NCI-H748 (cell line): ENCODE data around the gene GLI2.

Experiments
- DNase-seq: peaks from one replicate; lab custom pipeline; 2025; ENCODE audit not compliant: unreplicated experiment; lab: John Stamatoyannopoulos, UW

The GLI2 gene

GRCh38 chr2:120735746-120736170 lies at the start of gene GLI2:
Gene GLI2 (plus strand): TSS chr2:120735868. CDS start chr2:120797321, 61,453 bp downstream.
- DNase-seq, result peak; percentile 82

- no peak for DNase-seq
Observed at GRCh38 chr2:120685974-120686297, 49.7 kb upstream of the GLI2 start.

GRCh38 chr2:120686511-120687168 lies 49.0 kb upstream of the GLI2 start:
- DNase-seq, result no peak

- DNase-seq, result no peak
Observed at GRCh38 chr2:120687210-120687609, 48.5 kb upstream of the GLI2 start.

GRCh38 chr2:120690521-120690920 lies 45.1 kb upstream of the GLI2 start:
- DNase-seq, result no peak

GRCh38 chr2:120691410-120691809 lies 44.3 kb upstream of the GLI2 start:
- peak; percentile 18 for DNase-seq

GRCh38 chr2:120692691-120693090 lies 43.0 kb upstream of the GLI2 start:
- no peak for DNase-seq

GRCh38 chr2:120693121-120693520 lies 42.5 kb upstream of the GLI2 start:
- DNase-seq, result no peak

GRCh38 chr2:120694034-120694433 lies 41.6 kb upstream of the GLI2 start:
- DNase-seq, result no peak

- no peak for DNase-seq
Observed at GRCh38 chr2:120697471-120697870, 38.2 kb upstream of the GLI2 start.

- no peak for DNase-seq
Observed at GRCh38 chr2:120699292-120699691, 36.4 kb upstream of the GLI2 start.

GRCh38 chr2:120700659-120701058 lies 35.0 kb upstream of the GLI2 start:
- no peak for DNase-seq

- DNase-seq, result no peak
Observed at GRCh38 chr2:120701096-120701495, 34.6 kb upstream of the GLI2 start.

GRCh38 chr2:120701499-120701898 lies 34.2 kb upstream of the GLI2 start:
- no peak for DNase-seq

- DNase-seq, result no peak
Observed at GRCh38 chr2:120702061-120702460, 33.6 kb upstream of the GLI2 start.

GRCh38 chr2:120702801-120703200 lies 32.9 kb upstream of the GLI2 start:
- DNase-seq, result no peak

GRCh38 chr2:120703330-120703994 lies 32.2 kb upstream of the GLI2 start:
- no peak for DNase-seq

- DNase-seq, result no peak
Observed at GRCh38 chr2:120704696-120705095, 31.0 kb upstream of the GLI2 start.

- DNase-seq, result no peak
Observed at GRCh38 chr2:120707816-120708215, 27.9 kb upstream of the GLI2 start.

- no peak for DNase-seq
Observed at GRCh38 chr2:120708944-120709607, 26.6 kb upstream of the GLI2 start.

- DNase-seq, result peak; percentile 3
Observed at GRCh38 chr2:120709608-120710041, 26.0 kb upstream of the GLI2 start.

GRCh38 chr2:120710256-120710655 lies 25.4 kb upstream of the GLI2 start:
- no peak for DNase-seq
